Measurements from ENCODE around the gene HBD.

DNA sequence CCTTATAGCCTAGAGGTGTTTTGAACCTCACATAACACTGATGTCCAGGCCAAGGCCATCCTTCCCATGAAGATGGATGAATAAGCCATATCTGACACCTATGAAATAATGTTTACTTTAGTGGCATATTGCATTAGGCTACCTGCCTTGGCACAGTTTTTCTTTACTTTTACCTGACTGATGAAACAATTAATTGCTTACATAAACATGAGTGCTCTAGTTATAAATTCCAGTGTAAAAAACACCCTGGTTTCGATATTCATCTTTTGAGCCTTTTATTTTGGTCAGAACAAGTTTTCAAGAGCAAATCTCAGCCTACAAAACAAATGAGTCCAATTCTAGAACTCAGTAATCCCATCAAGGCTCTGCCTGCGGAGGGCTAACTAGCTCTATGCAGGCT lies 42.4 kb upstream of the HBD start:
- TF ChIP-seq, protein P1, sequence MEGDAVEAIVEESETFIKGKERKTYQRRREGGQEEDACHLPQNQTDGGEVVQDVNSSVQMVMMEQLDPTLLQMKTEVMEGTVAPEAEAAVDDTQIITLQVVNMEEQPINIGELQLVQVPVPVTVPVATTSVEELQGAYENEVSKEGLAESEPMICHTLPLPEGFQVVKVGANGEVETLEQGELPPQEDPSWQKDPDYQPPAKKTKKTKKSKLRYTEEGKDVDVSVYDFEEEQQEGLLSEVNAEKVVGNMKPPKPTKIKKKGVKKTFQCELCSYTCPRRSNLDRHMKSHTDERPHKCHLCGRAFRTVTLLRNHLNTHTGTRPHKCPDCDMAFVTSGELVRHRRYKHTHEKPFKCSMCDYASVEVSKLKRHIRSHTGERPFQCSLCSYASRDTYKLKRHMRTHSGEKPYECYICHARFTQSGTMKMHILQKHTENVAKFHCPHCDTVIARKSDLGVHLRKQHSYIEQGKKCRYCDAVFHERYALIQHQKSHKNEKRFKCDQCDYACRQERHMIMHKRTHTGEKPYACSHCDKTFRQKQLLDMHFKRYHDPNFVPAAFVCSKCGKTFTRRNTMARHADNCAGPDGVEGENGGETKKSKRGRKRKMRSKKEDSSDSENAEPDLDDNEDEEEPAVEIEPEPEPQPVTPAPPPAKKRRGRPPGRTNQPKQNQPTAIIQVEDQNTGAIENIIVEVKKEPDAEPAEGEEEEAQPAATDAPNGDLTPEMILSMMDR (IDR thresholded peaks at IDR 0.05), result no peak
- TF ChIP-seq POLR2A (IDR thresholded peaks at IDR 0.05), result no peak

All from heart left ventricle (tissue), 13 donors.